ENCODE data around the gene MIF. TPM values are rescaled to one million over a fixed set of nuclear protein-coding genes. Genes with fewer than 3 reads are reported as not detected.
A peak's percentile ranks its signal among the peaks of the same experiment; 100 is the strongest.

The MIF gene
- total and polyA plus RNA-seq, 2 of the 4 experiments (the other 2 are of a cell fraction), result 123 to 530 TPM

- H3K27ac ChIP-seq (ENCODE audit: insufficient read depth, low read length), result no peak overlapping the region
- no TSS peak for BruUV-seq (replicated peaks)
- H3K14ac ChIP-seq (replicated peaks; ENCODE audit: low read depth, low read length), result no peak overlapping the region
- H4K8ac ChIP-seq (ENCODE audit: low read depth in 2 of 2, low read length in 2 of 2), result no peak overlapping the region
- POLR2A ChIA-PET (ENCODE audit: unreplicated experiment), result interaction anchor here (0.5 kb wide), 1 partner anchor 322 kb away, joined by 3 read pairs; no protein-coding TSS in a partner anchor
- H3K9ac ChIP-seq (ENCODE audit: low read depth, low read length), result no peak overlapping the region
- CTCF ChIA-PET, result interaction anchor here (1.3 kb wide), 1 partner anchor 9 kb away, joined by 4 read pairs; the partner anchor contains the start of gene MIF
- 95% methylated on average over 3 of the region's 8 CpGs; no CpG with 5 or more reads in 1 of the 2 experiments for WGBS, 2 experiments (ENCODE audit: extremely low coverage in 2 of 2, insufficient read length in 1 of 2)
- in situ Hi-C loops (cut with MboI; ENCODE audit: low sequenced_read_pairs), result no loop called here
- H2BK15ac ChIP-seq (ENCODE audit: low read depth, low read length), result no peak overlapping the region
- H3K18ac ChIP-seq (ENCODE audit: low read depth, low read length), result no peak overlapping the region
- no peak overlapping the region for H4K5ac ChIP-seq (ENCODE audit: low read depth, low read length)
- intact Hi-C loops (cut with micrococcal nuclease), result no loop called here
- no peaks in the 10 kb centered on the region for H3K9me1 ChIP-seq (ENCODE audit: insufficient read depth, low read length)
- ATAC-seq (ENCODE audit: low read depth) (no peak), DNase-seq (peak; percentile 12)
- dilution Hi-C loops (cut with HindIII; ENCODE audit: low sequenced_read_pairs, unreplicated experiment), result no loop called here
- no peak overlapping the region for H2BK20ac ChIP-seq (ENCODE audit: low read depth, low read length)
- no peaks in the 10 kb centered on the region for H4K20me1 ChIP-seq (ENCODE audit: insufficient read depth, low read length)
- H3K79me1 ChIP-seq (ENCODE audit: low read depth in 1 of 2, low read length in 2 of 2), result no peaks in the 10 kb centered on the region
- H3K4me2 ChIP-seq (ENCODE audit: low read depth, low read length), result no peak overlapping the region
- no peak overlapping the region for H2AFZ ChIP-seq (replicated peaks; ENCODE audit: low read length, poor library complexity)
- no peak overlapping the region for H4K91ac ChIP-seq (ENCODE audit: insufficient read depth, low read depth, low read length)
- H3K4me1 ChIP-seq (ENCODE audit: control insufficient read depth, insufficient read depth, low read length), result peaks cover 2% of the 10 kb centered on the region; the same call in 1 of the 2 replicates
- no peak overlapping the region for H2AK9ac ChIP-seq (replicated peaks; ENCODE audit: low read depth, low read length, poor library complexity)
- H3K23ac ChIP-seq (ENCODE audit: low read depth, low read length), result no peak overlapping the region
- H2BK5ac ChIP-seq (ENCODE audit: low read depth, low read length, poor library complexity, severe bottlenecking), result no peak overlapping the region
- TF ChIP-seq RCOR1 (IDR thresholded peaks at IDR 0.05; ENCODE audit: insufficient replicate concordance, low read length) (no peak), MAFK (IDR thresholded peaks at IDR 0.05; ENCODE audit: low read depth, low read length) (no peak), CEBPB (IDR thresholded peaks at IDR 0.05; ENCODE audit: low read depth, low read length) (no peak), FOS (IDR thresholded peaks at IDR 0.05; ENCODE audit: low read depth, low read length) (no peak), MXI1 (IDR thresholded peaks at IDR 0.05; ENCODE audit: borderline replicate concordance, low read depth, low read length) (no peak), SMC3 (IDR thresholded peaks at IDR 0.05; ENCODE audit: low read depth, low read length) (no peak), CTCF (conservative IDR thresholded peaks at IDR 0.05; ENCODE audit: low read depth, low read length) (no peak), MAZ (IDR thresholded peaks at IDR 0.05; ENCODE audit: borderline replicate concordance, low read depth, low read length) (no peak), USF2 (IDR thresholded peaks at IDR 0.05; ENCODE audit: low read depth, low read length) (no peak), ELK1 (IDR thresholded peaks at IDR 0.05; ENCODE audit: borderline replicate concordance, low read depth, low read length) (no peak), RFX5 (IDR thresholded peaks at IDR 0.05; ENCODE audit: low read depth, low read length) (no peak), BHLHE40 (IDR thresholded peaks at IDR 0.05; ENCODE audit: low read depth, low read length) (no peak), CHD1 (IDR thresholded peaks at IDR 0.05; ENCODE audit: low read depth, low read length) (no peak), NFE2L2 (IDR thresholded peaks at IDR 0.05; ENCODE audit: low read depth, low read length) (no peak), POLR2A (IDR thresholded peaks at IDR 0.05; ENCODE audit: low read depth, low read length) (no peak), RAD21 (IDR thresholded peaks at IDR 0.05; ENCODE audit: low read length) (no peak)
- no peaks in the 10 kb centered on the region for H3K9me3 ChIP-seq (ENCODE audit: control insufficient read depth, insufficient read depth, low read length)
- H3K36me3 ChIP-seq (ENCODE audit: control insufficient read depth, insufficient read depth, low read length), result no peaks in the 10 kb centered on the region
- no peak overlapping the region for H3K56ac ChIP-seq (ENCODE audit: extremely low read depth, insufficient read depth, low read length)
- no peak overlapping the region for H2AK5ac ChIP-seq (ENCODE audit: low read depth, low read length)
- no peak overlapping the region for H3K4ac ChIP-seq (ENCODE audit: low read depth, low read length)
- H2BK120ac ChIP-seq (ENCODE audit: low read depth, low read length), result no peak overlapping the region
- no peaks in the 10 kb centered on the region for H3K27me3 ChIP-seq (ENCODE audit: control insufficient read depth, insufficient read depth, low read length)
- no peak overlapping the region for H3K4me3 ChIP-seq (ENCODE audit: insufficient read depth, low read depth, low read length)
Observed at GRCh38 chr22:23903328-23903971, 9.3 kb downstream of the MIF start.
